GM18951 (cell line): ENCODE measurements around the gene SPATS2L.

Source experiments
- POLR2A ChIP-seq: IDR thresholded peaks from 4 replicates; pipeline ENCODE4 v1.6.1; 2011; ENCODE audit warnings: mild to moderate bottlenecking; ENCODE audit not compliant: insufficient read length, insufficient read depth; ENCODE audit errors: extremely low read depth
- in situ Hi-C: fragments of 300-500 bp; cut with MboI; formaldehyde crosslinking; loops from one replicate; pipeline ENCODE4 v1.12.0; 2022; ENCODE audit warnings: low sequenced_read_pairs, mixed read lengths, inconsistent platforms; ENCODE audit not compliant: unreplicated experiment

The SPATS2L gene

GRCh38 chr2:200450288-200450687, 143.8 kb downstream of the SPATS2L start:
- TF ChIP-seq POLR2A, result no peak
- in situ Hi-C loops, result no loop called here

- TF ChIP-seq POLR2A, result no peak
- in situ Hi-C loops, result no loop called here
Observed at GRCh38 chr2:200451511-200451910, 145.0 kb downstream of the SPATS2L start.

- in situ Hi-C loops, result no loop called here
- no peak for TF ChIP-seq POLR2A
Observed at GRCh38 chr2:200452377-200452776, 145.9 kb downstream of the SPATS2L start.

- TF ChIP-seq POLR2A, result no peak
- in situ Hi-C loops, result no loop called here
Observed at GRCh38 chr2:200453142-200453852, 146.8 kb downstream of the SPATS2L start.

- in situ Hi-C loops, result no loop called here
- TF ChIP-seq POLR2A, result no peak
Observed at GRCh38 chr2:200453853-200454534, 147.5 kb downstream of the SPATS2L start.

- TF ChIP-seq POLR2A, result no peak
- in situ Hi-C loops, result no loop called here
Observed at GRCh38 chr2:200454927-200455801, 148.7 kb downstream of the SPATS2L start.

GRCh38 chr2:200455958-200456421, 149.5 kb downstream of the SPATS2L start:
- no peak for TF ChIP-seq POLR2A
- in situ Hi-C loops, result no loop called here

GRCh38 chr2:200456567-200456966, 150.1 kb downstream of the SPATS2L start:
- no peak for TF ChIP-seq POLR2A
- in situ Hi-C loops, result no loop called here

- TF ChIP-seq POLR2A, result no peak
- in situ Hi-C loops, result no loop called here
Observed at GRCh38 chr2:200459101-200459500, 152.6 kb downstream of the SPATS2L start.

- in situ Hi-C loops, result no loop called here
- no peak for TF ChIP-seq POLR2A
Observed at GRCh38 chr2:200461846-200462710, 155.6 kb downstream of the SPATS2L start.

- in situ Hi-C loops, result no loop called here
- TF ChIP-seq POLR2A, result no peak
Observed at GRCh38 chr2:200463452-200463851, 157.0 kb downstream of the SPATS2L start.
